ENCODE data around the gene TRIM44.

The TRIM44 gene

DNA sequence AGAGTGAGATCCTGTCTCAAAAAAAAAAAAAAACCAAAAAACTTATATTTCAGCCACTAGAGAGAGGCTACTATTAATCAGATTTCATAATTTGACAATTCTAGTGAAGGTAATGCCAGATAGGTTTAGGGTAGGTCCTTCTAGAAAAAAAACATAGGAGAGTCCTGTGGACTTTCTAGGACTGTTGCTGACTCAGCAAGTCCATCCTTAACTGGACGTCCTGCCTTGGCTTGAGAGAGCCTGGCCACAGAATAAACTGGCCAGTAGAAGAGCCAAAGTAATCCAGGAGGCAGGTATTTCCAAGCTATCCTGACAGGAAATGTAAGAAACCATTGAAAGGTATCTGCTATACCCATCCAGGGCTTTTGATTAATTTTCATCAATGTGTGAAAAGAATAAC lies 64.6 kb downstream of the TRIM44 start:
- Histone ChIP-seq H3K4ac (ENCODE audit: low read length) (no peak overlapping the region), H3K4me3 (ENCODE audit: low read length in 2 of 2) (no peak overlapping the region), H3K36me3 (replicated peaks in 1 of 2; ENCODE audit: control insufficient read depth in 2 of 2, insufficient read depth in 2 of 2, low read length in 2 of 2) (peaks cover 7 to 53% of the 10 kb centered on the region in 2 donors), H2AFZ (ENCODE audit: low read length) (no peak overlapping the region), H3K9me3 (replicated peaks in 1 of 2; ENCODE audit: control insufficient read depth in 2 of 2, insufficient read depth in 1 of 2, low read depth in 1 of 2, low read length in 2 of 2) (peaks cover 2 to 27% of the 10 kb centered on the region in 2 donors), H2AK5ac (ENCODE audit: low read depth, low read length) (no peak overlapping the region), H3K27me3 (ENCODE audit: control insufficient read depth in 3 of 3, insufficient read depth in 3 of 3, low read depth in 1 of 3, low read length in 3 of 3) (no peaks in the 10 kb centered on the region), H3K79me1 (ENCODE audit: low read depth, low read length) (no peaks in the 10 kb centered on the region), H2BK120ac (ENCODE audit: low read depth, low read length) (no peak overlapping the region), H3K18ac (ENCODE audit: low read length) (no peak overlapping the region), H3K23ac (ENCODE audit: low read depth, low read length, poor library complexity) (no peak overlapping the region), H3K27ac (replicated peaks; ENCODE audit: low read length) (no peak overlapping the region), H4K8ac (ENCODE audit: low read depth, low read length) (no peak overlapping the region), H3K4me2 (ENCODE audit: insufficient read depth, low read length, poor library complexity, severe bottlenecking) (no peak overlapping the region), H2BK15ac (ENCODE audit: low read length) (no peak overlapping the region), H3K4me1 (ENCODE audit: control insufficient read depth in 2 of 2, insufficient read depth in 1 of 2, low read depth in 1 of 2, low read length in 2 of 2) (no peaks in the 10 kb centered on the region), H2BK5ac (ENCODE audit: low read length) (no peak overlapping the region), H3K9ac (ENCODE audit: low read depth, low read length, poor library complexity) (no peak overlapping the region), H3K14ac (ENCODE audit: low read length) (no peak overlapping the region), H4K91ac (ENCODE audit: low read depth, low read length, poor library complexity) (no peak overlapping the region), H2BK12ac (ENCODE audit: low read length) (no peak overlapping the region)
- no CpG with 5 or more reads among the region's 1 CpG for WGBS, 2 donors (ENCODE audit: extremely low coverage in 2 of 2, insufficient read length in 2 of 2, insufficient replicate concordance in 1 of 2)
- no peak for DNase-seq (ENCODE audit: low spot score)

DNA sequence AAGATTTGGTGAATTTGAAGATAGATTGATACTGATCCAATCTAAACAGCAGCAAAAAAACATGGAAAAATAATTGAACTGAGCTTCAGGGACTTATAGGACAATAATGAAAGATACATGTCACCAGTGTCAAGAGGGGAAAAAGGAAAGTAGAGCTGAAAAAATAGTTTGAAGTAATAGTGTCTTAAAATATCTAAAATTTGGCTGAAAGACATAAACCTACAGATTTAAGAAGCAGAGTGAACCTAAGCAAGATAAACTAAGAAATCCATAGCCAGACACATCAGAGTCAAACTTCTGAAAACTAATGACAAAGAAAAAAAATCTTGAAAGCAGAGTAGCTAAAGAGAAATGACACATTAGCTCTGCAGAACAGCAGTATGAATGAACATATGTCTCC lies 67.7 kb downstream of the TRIM44 start:
- Histone ChIP-seq H3K18ac (ENCODE audit: low read length) (no peak overlapping the region), H3K14ac (ENCODE audit: low read length) (no peak overlapping the region), H2BK12ac (ENCODE audit: low read length) (no peak overlapping the region), H2AFZ (ENCODE audit: low read length) (no peak overlapping the region), H3K36me3 (replicated peaks in 1 of 2; ENCODE audit: control insufficient read depth in 2 of 2, insufficient read depth in 2 of 2, low read length in 2 of 2) (peaks cover 10 to 80% of the 10 kb centered on the region in 2 donors), H3K9me3 (replicated peaks in 1 of 2; ENCODE audit: control insufficient read depth in 2 of 2, insufficient read depth in 1 of 2, low read depth in 1 of 2, low read length in 2 of 2) (peaks cover 2 to 35% of the 10 kb centered on the region in 2 donors), H2BK5ac (ENCODE audit: low read length) (no peak overlapping the region), H3K79me1 (ENCODE audit: low read depth, low read length) (no peaks in the 10 kb centered on the region), H3K4me2 (ENCODE audit: insufficient read depth, low read length, poor library complexity, severe bottlenecking) (no peak overlapping the region), H2AK5ac (ENCODE audit: low read depth, low read length) (no peak overlapping the region), H3K27me3 (ENCODE audit: control insufficient read depth in 3 of 3, insufficient read depth in 3 of 3, low read depth in 1 of 3, low read length in 3 of 3) (no peaks in the 10 kb centered on the region), H3K27ac (replicated peaks; ENCODE audit: low read length) (no peak overlapping the region), H3K9ac (ENCODE audit: low read depth, low read length, poor library complexity) (no peak overlapping the region), H3K4me1 (ENCODE audit: control insufficient read depth in 2 of 2, insufficient read depth in 1 of 2, low read depth in 1 of 2, low read length in 2 of 2) (no peaks in the 10 kb centered on the region), H2BK120ac (ENCODE audit: low read depth, low read length) (no peak overlapping the region), H3K4me3 (ENCODE audit: low read length in 2 of 2) (no peak overlapping the region), H3K4ac (ENCODE audit: low read length) (no peak overlapping the region), H4K91ac (ENCODE audit: low read depth, low read length, poor library complexity) (no peak overlapping the region), H3K23ac (ENCODE audit: low read depth, low read length, poor library complexity) (no peak overlapping the region), H4K8ac (ENCODE audit: low read depth, low read length) (no peak overlapping the region), H2BK15ac (ENCODE audit: low read length) (no peak overlapping the region)
- no peak for DNase-seq (ENCODE audit: low spot score)

DNA sequence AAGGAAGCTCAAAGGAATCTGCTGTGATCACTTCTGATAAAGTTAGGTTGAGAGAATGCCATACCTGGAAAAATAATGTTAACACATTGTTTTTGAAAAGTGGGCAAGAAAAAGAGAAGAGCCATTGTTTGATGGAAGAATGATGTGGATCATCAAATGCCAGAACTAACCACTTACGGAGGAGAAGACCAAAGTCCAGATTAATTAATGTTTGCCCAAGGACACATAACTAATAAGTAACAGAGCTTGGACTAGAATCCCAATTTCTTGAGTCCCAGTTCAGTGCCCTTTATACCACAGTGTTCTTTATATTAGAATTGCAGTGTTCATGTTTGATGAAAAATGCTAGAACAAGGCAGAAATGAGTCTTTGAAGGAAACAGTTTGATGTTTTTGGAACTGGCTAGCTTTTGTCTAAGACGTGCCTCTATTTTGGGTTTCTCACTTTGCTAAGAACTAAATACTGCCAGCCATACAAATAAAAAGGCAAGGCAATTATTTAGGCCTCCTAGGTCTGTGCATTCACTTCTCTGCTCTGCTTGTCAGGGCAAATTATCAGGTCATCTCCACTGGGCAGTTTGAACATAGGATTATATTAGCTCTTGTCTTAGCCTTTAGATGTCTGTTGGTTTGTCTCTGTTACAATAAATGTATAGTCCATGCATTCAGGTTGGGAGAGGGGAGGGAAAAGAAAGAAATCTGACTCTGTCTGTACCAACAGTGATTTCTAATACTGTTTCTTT lies 72.3 kb downstream of the TRIM44 start:
- Histone ChIP-seq H3K14ac (ENCODE audit: low read length) (no peak overlapping the region), H2BK120ac (ENCODE audit: low read depth, low read length) (no peak overlapping the region), H4K91ac (ENCODE audit: low read depth, low read length, poor library complexity) (no peak overlapping the region), H3K27ac (replicated peaks; ENCODE audit: low read length) (no peak overlapping the region), H3K4me1 (ENCODE audit: control insufficient read depth in 2 of 2, insufficient read depth in 1 of 2, low read depth in 1 of 2, low read length in 2 of 2) (peaks cover 0 to 1% of the 10 kb centered on the region in 2 donors), H3K9me3 (replicated peaks in 1 of 2; ENCODE audit: control insufficient read depth in 2 of 2, insufficient read depth in 1 of 2, low read depth in 1 of 2, low read length in 2 of 2) (peaks cover 0 to 34% of the 10 kb centered on the region in 2 donors), H2BK5ac (ENCODE audit: low read length) (no peak overlapping the region), H3K4ac (ENCODE audit: low read length) (no peak overlapping the region), H2AFZ (ENCODE audit: low read length) (no peak overlapping the region), H2BK15ac (ENCODE audit: low read length) (no peak overlapping the region), H3K27me3 (ENCODE audit: control insufficient read depth in 3 of 3, insufficient read depth in 3 of 3, low read depth in 1 of 3, low read length in 3 of 3) (no peaks in the 10 kb centered on the region), H3K4me3 (ENCODE audit: low read length in 2 of 2) (no peak overlapping the region), H3K4me2 (ENCODE audit: insufficient read depth, low read length, poor library complexity, severe bottlenecking) (no peak overlapping the region), H2AK5ac (ENCODE audit: low read depth, low read length) (no peak overlapping the region), H3K9ac (ENCODE audit: low read depth, low read length, poor library complexity) (no peak overlapping the region), H3K36me3 (replicated peaks in 1 of 2; ENCODE audit: control insufficient read depth in 2 of 2, insufficient read depth in 2 of 2, low read length in 2 of 2) (peaks cover 3 to 77% of the 10 kb centered on the region in 2 donors), H3K79me1 (ENCODE audit: low read depth, low read length) (no peaks in the 10 kb centered on the region), H3K23ac (ENCODE audit: low read depth, low read length, poor library complexity) (no peak overlapping the region), H3K18ac (ENCODE audit: low read length) (no peak overlapping the region), H4K8ac (ENCODE audit: low read depth, low read length) (no peak overlapping the region), H2BK12ac (ENCODE audit: low read length) (no peak overlapping the region)
- DNase-seq (ENCODE audit: low spot score) = no peak
- WGBS, 2 donors (ENCODE audit: extremely low coverage in 2 of 2, insufficient read length in 2 of 2, insufficient replicate concordance in 1 of 2) = no CpG with 5 or more reads among the region's 2 CpGs

DNA sequence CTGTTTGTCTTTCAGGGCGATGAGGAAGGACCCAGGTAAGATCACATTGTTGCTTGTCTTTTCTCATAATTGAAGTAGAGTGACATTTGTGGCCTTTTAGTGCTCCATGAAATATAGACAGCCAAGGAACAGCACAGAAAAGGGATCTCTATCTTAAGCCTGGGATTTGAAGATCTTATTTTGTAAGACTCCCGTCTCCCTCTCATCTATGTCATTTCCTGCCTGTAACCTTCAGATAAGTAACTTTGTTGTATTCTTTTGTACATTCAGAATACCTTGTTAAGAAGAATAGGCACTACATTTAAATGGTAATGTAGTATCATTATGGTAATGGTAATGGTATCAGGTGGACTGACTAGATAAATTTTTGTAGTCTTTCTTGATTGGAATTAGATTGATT lies 72.8 kb downstream of the TRIM44 start:
- Histone ChIP-seq H3K4me2 (ENCODE audit: insufficient read depth, low read length, poor library complexity, severe bottlenecking) (no peak overlapping the region), H2BK15ac (ENCODE audit: low read length) (no peak overlapping the region), H3K4ac (ENCODE audit: low read length) (no peak overlapping the region), H3K27ac (replicated peaks; ENCODE audit: low read length) (no peak overlapping the region), H3K9ac (ENCODE audit: low read depth, low read length, poor library complexity) (no peak overlapping the region), H3K18ac (ENCODE audit: low read length) (no peak overlapping the region), H3K36me3 (replicated peaks in 1 of 2; ENCODE audit: control insufficient read depth in 2 of 2, insufficient read depth in 2 of 2, low read length in 2 of 2) (peaks cover 3 to 74% of the 10 kb centered on the region in 2 donors), H3K23ac (ENCODE audit: low read depth, low read length, poor library complexity) (no peak overlapping the region), H3K4me3 (ENCODE audit: low read length in 2 of 2) (no peak overlapping the region), H3K79me1 (ENCODE audit: low read depth, low read length) (no peaks in the 10 kb centered on the region), H2BK12ac (ENCODE audit: low read length) (no peak overlapping the region), H2BK120ac (ENCODE audit: low read depth, low read length) (no peak overlapping the region), H3K14ac (ENCODE audit: low read length) (no peak overlapping the region), H4K91ac (ENCODE audit: low read depth, low read length, poor library complexity) (no peak overlapping the region), H3K9me3 (replicated peaks in 1 of 2; ENCODE audit: control insufficient read depth in 2 of 2, insufficient read depth in 1 of 2, low read depth in 1 of 2, low read length in 2 of 2) (peaks cover 0 to 28% of the 10 kb centered on the region in 2 donors), H2AK5ac (ENCODE audit: low read depth, low read length) (no peak overlapping the region), H3K27me3 (ENCODE audit: control insufficient read depth in 3 of 3, insufficient read depth in 3 of 3, low read depth in 1 of 3, low read length in 3 of 3) (no peaks in the 10 kb centered on the region), H3K4me1 (ENCODE audit: control insufficient read depth in 2 of 2, insufficient read depth in 1 of 2, low read depth in 1 of 2, low read length in 2 of 2) (peaks cover 0 to 1% of the 10 kb centered on the region in 2 donors), H2BK5ac (ENCODE audit: low read length) (no peak overlapping the region), H4K8ac (ENCODE audit: low read depth, low read length) (no peak overlapping the region), H2AFZ (ENCODE audit: low read length) (no peak overlapping the region)
- WGBS, 2 donors (ENCODE audit: extremely low coverage in 2 of 2, insufficient read length in 2 of 2, insufficient replicate concordance in 1 of 2) = no CpG with 5 or more reads among the region's 2 CpGs
- DNase-seq (ENCODE audit: low spot score) = no peak
